GM18873 (cell line): ENCODE measurements around the gene PHLPP1.

ENCODE experiments used
- ATAC-seq: cut with Tn5 transposase; IDR thresholded peaks from one replicate; pipeline ENCODE4 v1.9.1; 2021; ENCODE audit warnings: mild to moderate bottlenecking, moderate library complexity, moderate number of reproducible peaks; ENCODE audit not compliant: unreplicated experiment, low FRiP score

Gene PHLPP1

GRCh38 chr18:62992877-62993365, 277.6 kb downstream of the PHLPP1 start:
- no peak for ATAC-seq

- no peak for ATAC-seq
Observed at GRCh38 chr18:62996566-62996965, 281.2 kb downstream of the PHLPP1 start.

GRCh38 chr18:62997076-62997475, 281.7 kb downstream of the PHLPP1 start:
- ATAC-seq: no peak

- ATAC-seq: no peak
Observed at GRCh38 chr18:62998443-62998842, 283.1 kb downstream of the PHLPP1 start.

GRCh38 chr18:62999392-62999791, 284.1 kb downstream of the PHLPP1 start:
- ATAC-seq: no peak

- ATAC-seq: no peak
Observed at GRCh38 chr18:62999921-63000320, 284.6 kb downstream of the PHLPP1 start.

GRCh38 chr18:63000839-63001238, 285.5 kb downstream of the PHLPP1 start:
- no peak for ATAC-seq

GRCh38 chr18:63001861-63002260, 286.5 kb downstream of the PHLPP1 start:
- ATAC-seq: no peak

GRCh38 chr18:63002305-63002704, 287.0 kb downstream of the PHLPP1 start:
- no peak for ATAC-seq

- no peak for ATAC-seq
Observed at GRCh38 chr18:63002803-63003445, 287.6 kb downstream of the PHLPP1 start.

GRCh38 chr18:63003899-63004298, 288.6 kb downstream of the PHLPP1 start:
- no peak for ATAC-seq

GRCh38 chr18:63004466-63005089, 289.2 kb downstream of the PHLPP1 start:
- ATAC-seq: no peak

- ATAC-seq: no peak
Observed at GRCh38 chr18:63005306-63005705, 290.0 kb downstream of the PHLPP1 start.

- no peak for ATAC-seq
Observed at GRCh38 chr18:63007231-63007630, 291.9 kb downstream of the PHLPP1 start.

- ATAC-seq: no peak
Observed at GRCh38 chr18:63016270-63016669, 300.9 kb downstream of the PHLPP1 start.

- no peak for ATAC-seq
Observed at GRCh38 chr18:63017076-63017475, 301.7 kb downstream of the PHLPP1 start.

- ATAC-seq: no peak
Observed at GRCh38 chr18:63017977-63018376, 302.6 kb downstream of the PHLPP1 start.

- ATAC-seq: no peak
Observed at GRCh38 chr18:63022429-63023022, 307.2 kb downstream of the PHLPP1 start.

- no peak for ATAC-seq
Observed at GRCh38 chr18:63025251-63026090, 310.1 kb downstream of the PHLPP1 start.

GRCh38 chr18:63028380-63028779, 313.0 kb downstream of the PHLPP1 start:
- no peak for ATAC-seq
